ENCODE results near the gene HIPK1.
"Not testable (repeated sequence)": the region's sequence is repeated elsewhere in the genome, so short reads cannot be mapped to it uniquely, and the experiment has no call there.

The HIPK1 gene

DNA sequence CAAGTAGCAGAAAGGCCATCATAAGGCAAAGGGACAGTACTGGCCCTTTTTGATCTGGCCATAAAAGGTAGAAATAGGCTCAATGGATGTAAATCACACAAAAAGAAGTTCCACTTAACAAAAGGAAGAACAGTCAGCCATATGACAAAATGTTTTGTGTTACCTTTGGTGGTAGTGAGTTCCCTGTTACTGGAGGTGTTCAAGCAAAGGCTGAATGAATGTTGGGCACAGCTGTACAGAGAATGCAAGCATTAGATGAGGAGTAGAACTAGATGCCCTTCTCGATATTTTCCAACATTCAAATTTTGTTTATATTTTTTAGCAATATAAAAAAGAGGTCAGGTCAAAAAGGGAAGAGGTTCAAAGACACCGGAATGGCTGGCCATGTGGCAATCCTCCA lies 70.1 kb downstream of the HIPK1 start:
- in situ Hi-C loops (cut with MboI; ENCODE audit: low pct_unique_long_range_greater_than_20kb, low sequenced_read_pairs): loop anchor here (25.0 kb wide), 1 partner anchor 288 kb away; no protein-coding TSS in a partner anchor

DNA sequence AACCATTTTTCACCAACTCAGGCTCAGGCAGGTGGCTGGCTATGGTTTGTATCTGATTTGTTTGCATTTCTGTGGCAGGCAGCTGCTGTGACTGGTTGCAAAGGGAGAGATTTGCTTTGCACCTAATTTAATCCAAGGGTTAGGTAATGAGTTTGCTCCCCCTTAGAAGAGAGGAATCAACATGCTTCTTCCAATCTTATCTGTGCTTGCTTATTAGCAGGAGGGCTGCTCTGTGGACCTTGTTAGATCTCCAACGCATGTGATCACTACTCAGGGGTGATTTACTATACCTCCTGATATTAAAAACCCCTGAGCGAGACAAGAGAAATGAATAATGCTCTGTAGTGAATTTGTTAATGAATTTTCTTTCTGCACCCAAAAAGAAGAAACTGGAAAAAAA lies 70.7 kb downstream of the HIPK1 start:
- in situ Hi-C loops (cut with MboI; ENCODE audit: low pct_unique_long_range_greater_than_20kb, low sequenced_read_pairs): loop anchor here (25.0 kb wide), 1 partner anchor 288 kb away; no protein-coding TSS in a partner anchor
- DNase-seq: no peak

More for the DNA sequence above, 70.1 kb downstream of the HIPK1 start:
- no peak for DNase-seq

DNA sequence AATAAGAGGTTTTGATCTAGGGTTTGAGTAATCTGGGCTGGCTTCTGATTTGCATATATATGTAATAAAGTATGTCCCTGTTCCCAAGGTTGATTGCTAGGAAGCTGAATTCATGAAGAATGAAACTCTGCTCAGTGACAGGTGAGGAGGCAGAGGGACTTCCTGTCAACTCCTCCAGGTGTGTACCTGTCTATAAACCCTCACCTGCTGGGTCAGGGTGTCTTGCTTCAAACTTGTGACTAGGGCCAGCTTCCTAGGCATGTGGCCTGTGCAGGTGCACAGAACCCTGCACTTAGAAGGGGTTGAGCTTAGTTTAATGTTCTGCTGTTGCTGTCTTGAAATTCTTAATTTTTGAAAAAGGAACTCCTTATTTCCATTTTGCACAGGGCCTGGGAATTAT lies 71.3 kb downstream of the HIPK1 start:
- in situ Hi-C loops (cut with MboI; ENCODE audit: low pct_unique_long_range_greater_than_20kb, low sequenced_read_pairs): no loop called here
- DNase-seq: no peak

DNA sequence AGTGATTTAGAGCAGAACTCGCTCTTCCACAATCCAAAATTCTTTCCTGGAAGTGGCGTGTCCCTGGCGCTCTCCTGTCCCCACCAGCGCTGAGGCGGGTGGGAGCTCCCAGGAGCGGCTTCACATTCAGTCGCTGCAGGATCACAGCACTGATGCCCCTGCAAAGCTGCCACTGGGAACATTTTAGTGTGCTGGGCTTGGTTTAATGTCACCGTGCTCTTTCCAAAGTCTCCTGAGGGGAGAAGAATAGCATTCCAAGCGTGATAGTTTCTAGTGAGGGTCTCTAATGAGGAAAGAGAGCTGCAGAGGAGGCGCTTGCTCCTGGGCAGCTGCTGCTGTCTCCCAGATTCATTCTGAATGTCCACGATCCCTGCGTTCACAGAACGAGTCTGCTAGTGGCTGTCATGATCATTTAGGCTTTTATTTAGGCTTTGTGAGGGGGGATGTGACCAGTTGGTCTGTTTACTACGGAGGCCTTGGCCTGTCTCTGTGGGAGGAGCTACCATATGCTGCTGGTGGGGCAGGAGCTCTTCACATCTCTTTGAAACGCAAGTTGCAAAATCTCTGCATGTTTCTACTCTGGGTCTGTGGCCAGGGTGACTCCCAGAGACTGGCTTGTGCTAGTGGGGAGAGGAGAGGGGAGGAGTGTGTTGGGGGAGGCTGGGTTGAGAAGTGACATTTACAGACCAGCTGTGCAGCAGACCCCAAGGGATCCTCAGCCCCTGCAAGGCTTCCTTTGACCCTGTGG lies 73.5 kb downstream of the HIPK1 start:
- in situ Hi-C loops (cut with MboI; ENCODE audit: low pct_unique_long_range_greater_than_20kb, low sequenced_read_pairs): no loop called here
- no peak for DNase-seq

DNA sequence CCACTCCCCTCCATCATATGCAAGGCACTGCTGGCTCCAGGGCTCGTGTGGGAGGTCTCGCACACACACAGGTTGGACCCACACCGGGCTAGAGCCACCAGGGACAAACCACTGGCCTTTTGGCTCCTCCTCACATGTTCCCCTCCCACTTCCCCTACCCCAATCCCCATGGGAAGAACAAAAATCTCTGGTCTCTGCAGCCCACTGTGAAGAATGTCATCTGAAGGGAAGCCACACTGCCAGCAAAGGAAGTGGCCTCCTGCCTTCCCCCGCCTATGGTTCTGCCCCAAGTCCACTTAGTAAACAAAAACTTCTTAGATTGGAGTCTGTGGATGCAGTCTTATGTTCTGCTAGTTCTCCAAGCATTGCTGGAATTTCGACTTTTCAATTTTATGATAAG lies 74.3 kb downstream of the HIPK1 start:
- in situ Hi-C loops (cut with MboI; ENCODE audit: low pct_unique_long_range_greater_than_20kb, low sequenced_read_pairs): no loop called here
- DNase-seq: no peak

DNA sequence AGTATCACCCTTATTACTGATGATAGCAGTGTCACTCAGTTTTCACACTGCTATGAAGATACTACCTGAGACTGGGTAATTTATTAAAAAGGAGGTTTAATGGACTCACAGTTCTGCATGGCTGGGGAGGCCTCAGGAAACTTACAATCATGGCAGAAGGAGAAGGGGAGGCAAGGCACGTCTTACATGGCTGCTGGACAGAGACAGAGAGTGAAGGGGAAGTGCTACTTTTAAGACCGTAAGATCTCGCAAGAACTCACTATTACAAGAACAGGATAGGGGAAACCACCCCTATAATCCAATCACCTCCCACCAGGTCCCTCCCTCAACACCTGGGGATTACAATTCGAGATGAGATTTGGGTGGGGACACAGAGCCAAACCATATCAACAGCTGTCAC lies 77.7 kb downstream of the HIPK1 start:
- DNase-seq; in situ Hi-C loops (cut with MboI; ENCODE audit: low pct_unique_long_range_greater_than_20kb, low sequenced_read_pairs): not testable (repeated sequence)

DNA sequence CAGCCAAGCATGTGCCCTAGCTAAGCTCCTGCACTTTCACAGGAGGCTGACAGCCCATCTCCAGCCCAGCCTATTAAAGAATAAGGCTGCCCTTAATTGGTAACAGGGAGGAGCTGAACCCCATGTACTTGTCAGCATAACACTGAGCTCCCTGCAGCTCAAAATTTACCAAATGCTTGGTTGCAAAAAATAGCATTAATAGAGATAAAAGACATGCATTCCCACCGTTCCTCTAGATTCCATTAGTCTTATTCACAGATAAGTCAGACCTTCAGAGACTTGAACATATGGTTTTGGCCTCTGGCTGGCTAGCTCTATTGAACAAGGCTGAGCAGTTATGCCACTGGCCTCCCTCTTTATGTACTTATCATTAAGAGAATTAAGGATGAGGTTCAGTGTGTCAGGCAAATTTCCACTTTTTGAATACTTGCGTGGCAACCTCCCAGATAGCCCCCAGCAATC lies 79.4 kb downstream of the HIPK1 start:
- in situ Hi-C loops (cut with MboI; ENCODE audit: low pct_unique_long_range_greater_than_20kb, low sequenced_read_pairs): no loop called here
- no peak for DNase-seq

DNA sequence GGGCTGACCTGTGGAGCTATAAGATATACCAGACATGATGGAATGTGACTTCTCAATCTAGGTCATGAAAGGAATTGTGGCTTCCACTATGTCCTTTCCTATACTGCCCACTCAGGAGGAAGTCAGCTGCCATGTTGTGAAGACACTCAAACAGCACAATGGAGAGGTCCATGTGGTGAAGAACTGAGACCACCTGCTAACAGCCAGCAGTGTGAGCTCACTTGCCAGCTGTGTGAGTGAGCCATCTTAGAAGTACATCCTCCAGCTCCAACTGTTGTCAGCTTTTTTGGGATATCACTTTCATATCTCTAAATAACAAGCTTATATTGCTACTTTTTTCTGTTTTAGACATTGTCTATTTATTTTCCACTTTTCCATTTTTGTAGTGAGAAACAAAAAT lies 79.9 kb downstream of the HIPK1 start:
- in situ Hi-C loops (cut with MboI; ENCODE audit: low pct_unique_long_range_greater_than_20kb, low sequenced_read_pairs): no loop called here
- DNase-seq: no peak

DNA sequence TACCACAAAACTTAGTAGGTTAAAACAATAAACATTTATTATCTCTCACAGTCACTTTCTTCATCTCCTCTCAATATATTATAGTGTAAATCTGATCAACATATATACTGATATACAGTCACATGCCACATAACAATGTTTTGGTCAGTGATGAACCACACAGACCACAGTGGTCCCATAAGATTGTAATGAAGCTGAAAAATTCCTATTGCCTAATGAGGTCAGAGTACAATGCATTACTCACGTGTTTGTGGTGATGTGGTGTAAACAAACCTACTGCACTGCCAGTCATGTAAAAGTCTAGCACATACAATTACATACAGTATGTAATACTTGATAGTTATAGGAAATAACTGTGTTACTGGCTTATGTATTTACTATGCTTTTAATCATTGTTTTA lies 80.3 kb downstream of the HIPK1 start:
- DNase-seq: no peak
- in situ Hi-C loops (cut with MboI; ENCODE audit: low pct_unique_long_range_greater_than_20kb, low sequenced_read_pairs): no loop called here

DNA sequence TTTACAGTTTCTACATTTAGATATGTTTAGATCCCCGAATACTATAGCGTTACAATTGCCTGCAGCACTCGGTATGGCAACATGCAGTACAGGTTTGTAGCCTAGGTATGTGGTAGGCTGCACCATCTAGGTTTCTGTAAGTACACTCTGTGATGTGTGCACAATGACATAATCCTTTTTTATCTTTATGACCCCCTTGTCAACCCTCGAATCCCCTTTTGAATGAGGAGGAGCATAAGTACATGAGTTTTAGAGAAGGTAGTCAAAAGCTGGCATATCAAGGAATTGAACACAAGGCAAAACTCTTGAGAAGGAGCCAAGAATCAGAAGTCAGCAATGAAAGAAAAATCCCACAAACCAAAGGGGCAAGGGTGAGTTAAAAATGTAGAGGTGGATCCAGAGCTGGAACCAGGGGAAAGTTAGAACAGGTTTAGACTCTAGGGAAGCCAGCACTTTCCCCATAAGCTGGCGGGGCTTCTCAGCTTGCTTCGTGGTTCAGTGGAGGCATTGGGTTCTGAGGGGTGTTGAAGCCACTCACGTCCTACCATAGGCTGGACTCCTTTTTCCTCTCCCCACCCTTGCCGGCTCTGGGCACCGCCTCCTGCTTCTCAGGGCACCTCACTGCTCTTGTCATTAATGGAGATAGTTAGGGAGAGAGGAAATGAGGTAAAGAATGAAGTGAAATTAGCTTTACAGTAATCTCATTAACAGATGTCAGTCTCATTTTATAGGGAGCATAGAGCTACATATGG lies 81.5 kb downstream of the HIPK1 start:
- in situ Hi-C loops (cut with MboI; ENCODE audit: low pct_unique_long_range_greater_than_20kb, low sequenced_read_pairs): no loop called here
- DNase-seq: no peak

DNA sequence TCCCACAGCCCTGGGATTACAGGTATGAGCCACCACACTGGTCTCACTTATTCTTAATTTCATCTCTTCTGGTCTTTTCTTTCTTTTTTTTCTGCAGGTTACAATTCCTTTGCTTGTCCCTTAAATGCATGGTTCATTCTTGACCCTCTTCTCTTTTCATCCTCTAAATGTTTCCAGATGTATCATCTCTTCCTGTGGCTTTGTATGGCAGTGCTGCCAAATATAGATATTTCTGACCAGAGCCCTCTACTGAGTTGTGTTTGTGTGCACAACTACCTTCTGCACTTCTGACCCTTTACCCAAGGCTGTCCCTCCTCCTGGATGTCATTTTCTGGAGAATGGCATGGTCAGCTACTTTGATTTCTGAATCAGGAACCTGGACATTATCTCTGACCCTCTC lies 82.7 kb downstream of the HIPK1 start:
- no peak for DNase-seq
- in situ Hi-C loops (cut with MboI; ENCODE audit: low pct_unique_long_range_greater_than_20kb, low sequenced_read_pairs): no loop called here

DNA sequence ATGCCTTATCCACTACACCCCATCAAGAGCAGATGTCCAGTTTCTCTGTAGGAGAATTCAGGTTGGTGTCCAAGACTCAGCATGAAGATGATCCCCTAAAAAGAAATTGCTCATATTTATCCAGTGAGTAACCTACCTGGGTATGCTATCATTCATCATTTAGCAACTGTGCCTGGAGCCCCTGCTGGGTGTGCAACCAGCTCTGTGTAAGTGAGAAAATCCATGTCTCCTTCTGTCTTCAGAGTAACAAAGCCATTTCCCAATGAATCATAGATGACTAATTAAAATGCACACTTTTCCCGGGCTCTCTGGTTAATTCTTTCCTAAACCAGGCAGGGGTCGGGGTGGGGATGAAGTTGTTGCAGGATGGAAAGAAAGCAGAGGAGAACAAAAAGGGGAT lies 86.0 kb downstream of the HIPK1 start:
- in situ Hi-C loops (cut with MboI; ENCODE audit: low pct_unique_long_range_greater_than_20kb, low sequenced_read_pairs): no loop called here
- no peak for DNase-seq

DNA sequence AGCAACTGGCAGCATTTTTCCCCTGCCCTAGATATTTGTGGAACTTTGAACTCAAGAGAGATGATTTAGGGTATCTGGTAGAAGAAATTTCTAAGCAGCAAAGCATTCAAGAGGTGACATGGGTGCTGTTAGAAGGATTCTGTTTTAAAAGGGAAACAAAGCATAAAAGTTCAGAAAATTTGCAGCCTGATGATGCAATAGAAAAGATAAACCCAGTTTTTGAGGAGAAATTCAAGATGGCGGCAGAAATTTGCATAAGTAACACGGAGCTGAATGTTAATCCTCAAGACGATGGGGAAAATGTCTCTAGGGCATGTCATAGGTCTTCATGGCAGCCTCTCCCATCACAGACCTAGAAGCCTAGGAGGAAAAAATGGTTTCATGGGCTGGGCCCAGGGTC lies 90.6 kb downstream of the HIPK1 start:
- DNase-seq; in situ Hi-C loops (cut with MboI; ENCODE audit: low pct_unique_long_range_greater_than_20kb, low sequenced_read_pairs): not testable (repeated sequence)

DNA sequence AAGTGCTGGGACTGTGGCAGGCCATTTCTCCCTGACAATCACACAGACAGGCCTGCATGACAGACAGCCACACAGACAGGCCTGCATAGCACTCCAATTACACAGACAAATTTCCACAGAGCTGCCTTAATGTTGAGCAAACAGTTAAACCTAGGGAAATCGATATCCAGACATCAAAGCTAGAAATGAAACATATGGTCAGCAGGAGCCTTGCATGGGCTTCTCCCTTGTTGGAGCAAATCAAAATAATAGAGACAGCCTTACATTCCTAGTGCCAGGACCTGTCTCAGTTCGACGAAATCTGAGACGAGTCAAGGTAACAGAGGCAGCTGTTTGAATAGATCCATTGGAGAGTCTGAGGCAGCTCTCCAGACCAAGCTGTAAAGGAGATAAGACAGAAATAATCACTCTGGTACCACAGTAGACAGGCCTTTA lies 92.6 kb downstream of the HIPK1 start:
- DNase-seq: no peak
- in situ Hi-C loops (cut with MboI; ENCODE audit: low pct_unique_long_range_greater_than_20kb, low sequenced_read_pairs): no loop called here

DNA sequence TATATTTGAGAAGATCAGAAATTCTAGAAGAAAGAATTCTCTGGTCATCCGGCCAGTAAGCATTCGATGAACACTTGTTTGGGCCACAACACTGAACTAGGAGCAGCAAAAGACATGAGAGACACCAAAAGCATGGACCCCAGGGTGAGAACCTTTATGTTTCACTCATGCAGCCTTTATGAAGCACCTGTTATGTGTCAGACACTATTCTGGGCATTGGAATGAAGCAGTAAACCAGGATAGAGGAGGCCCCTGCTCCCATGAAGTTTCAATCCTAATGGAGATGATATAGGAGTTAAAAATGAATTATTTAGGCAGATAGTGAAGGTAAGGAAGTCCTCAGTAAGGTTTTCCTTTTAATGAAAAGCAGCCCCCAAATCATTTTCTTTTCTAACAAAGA lies 93.8 kb downstream of the HIPK1 start:
- in situ Hi-C loops (cut with MboI; ENCODE audit: low pct_unique_long_range_greater_than_20kb, low sequenced_read_pairs): no loop called here
- DNase-seq: no peak

DNA sequence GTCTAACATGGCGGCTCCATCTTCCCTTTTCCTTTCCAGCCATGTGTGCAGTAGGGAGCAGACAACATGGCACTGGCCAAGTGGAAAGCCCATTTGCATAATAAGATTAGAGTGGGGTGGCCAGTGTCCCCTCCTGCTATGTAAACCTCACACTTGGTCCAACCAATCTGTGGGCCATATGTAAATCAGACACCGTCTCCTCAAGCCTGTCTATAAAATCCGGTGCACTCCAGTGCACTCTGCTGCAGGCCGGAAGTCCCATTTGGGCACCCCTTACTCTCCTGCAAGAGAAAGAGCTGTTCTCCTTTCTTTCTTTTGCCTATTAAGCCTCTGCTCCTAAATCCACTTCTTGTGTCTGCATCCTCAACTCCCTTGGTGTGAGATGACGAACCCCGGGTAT lies 94.3 kb downstream of the HIPK1 start:
- no peak for DNase-seq
- in situ Hi-C loops (cut with MboI; ENCODE audit: low pct_unique_long_range_greater_than_20kb, low sequenced_read_pairs): no loop called here

DNA sequence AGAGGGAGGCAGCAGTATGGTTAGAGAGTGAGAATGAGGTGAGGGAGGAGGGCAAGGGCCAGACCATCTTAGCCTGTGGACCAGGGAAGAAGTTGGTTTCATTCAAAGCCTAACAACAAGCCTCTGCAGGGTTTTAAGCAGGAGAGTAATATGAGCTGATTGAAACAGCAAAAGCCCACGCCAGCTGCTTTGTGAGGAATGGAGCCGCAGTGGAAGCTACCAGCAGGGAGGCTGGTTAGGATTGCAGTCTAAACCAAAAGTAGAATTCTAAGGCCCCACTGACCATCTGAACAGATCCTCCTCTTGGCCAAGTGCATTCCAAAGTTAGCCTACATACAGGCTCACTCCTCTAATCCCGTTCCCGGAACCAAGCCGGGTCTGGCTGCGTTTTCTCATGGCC lies 94.9 kb downstream of the HIPK1 start:
- in situ Hi-C loops (cut with MboI; ENCODE audit: low pct_unique_long_range_greater_than_20kb, low sequenced_read_pairs): no loop called here
- DNase-seq: no peak

DNA sequence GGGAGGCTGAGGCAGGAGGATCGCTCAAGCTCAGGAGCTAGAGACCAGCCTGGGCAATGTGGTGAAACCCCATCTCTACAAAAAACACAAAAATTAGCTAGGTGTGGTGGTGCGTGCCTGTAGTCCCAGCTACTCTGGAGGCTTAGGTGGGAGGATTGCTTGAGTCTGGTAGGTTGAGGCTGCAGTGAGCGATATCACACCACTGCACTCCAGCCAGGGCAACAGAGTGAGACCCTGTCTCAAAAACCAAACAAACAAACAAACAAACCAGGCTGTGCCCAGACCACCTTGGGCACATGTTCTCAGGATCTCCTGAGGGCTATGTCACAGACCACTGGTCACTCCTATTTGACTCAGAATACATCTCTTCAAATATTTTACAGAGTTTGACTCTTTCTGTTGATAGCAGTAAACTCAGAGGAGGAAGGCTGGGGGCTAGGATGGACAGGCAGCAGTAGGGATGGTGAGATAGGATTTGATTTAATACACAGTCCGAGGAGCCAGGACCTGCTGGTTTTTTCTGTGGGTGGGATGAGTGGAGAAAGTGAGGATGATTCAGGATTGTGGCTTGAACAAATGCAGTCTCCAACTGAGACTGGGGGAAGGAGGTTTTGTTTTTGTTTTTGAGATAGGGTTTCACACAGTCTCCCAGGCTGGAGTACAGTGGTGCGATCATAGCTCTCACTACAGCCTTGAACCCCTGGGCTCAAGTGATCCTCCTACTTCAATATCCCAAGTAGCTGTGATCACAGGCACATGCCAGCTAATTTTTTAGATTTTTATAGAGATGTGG lies 96.7 kb downstream of the HIPK1 start:
- in situ Hi-C loops (cut with MboI; ENCODE audit: low pct_unique_long_range_greater_than_20kb, low sequenced_read_pairs): no loop called here
- no peak for DNase-seq

DNA sequence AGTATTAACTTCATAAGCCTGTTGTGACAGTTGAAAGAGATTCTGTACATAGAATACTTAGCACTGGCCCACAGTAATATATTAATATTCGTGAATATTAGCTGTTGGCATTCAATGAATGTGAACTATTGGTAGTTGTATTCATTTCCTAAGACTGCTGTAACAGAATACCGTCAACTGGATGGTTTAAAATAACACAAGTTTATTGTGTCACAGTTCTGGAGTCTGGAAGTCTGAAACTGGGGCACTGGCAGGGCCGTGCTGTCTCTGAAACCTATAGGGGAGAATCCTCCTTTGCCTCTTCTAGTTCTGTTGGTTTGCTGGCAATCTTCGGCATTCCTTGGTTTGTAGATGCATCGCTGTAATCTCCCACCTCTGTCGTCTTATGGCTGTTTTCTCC lies 97.7 kb downstream of the HIPK1 start:
- DNase-seq: no peak
- in situ Hi-C loops (cut with MboI; ENCODE audit: low pct_unique_long_range_greater_than_20kb, low sequenced_read_pairs): no loop called here

All from KBM-7 (cell line).